Fibroblast of gingiva (primary cell): ENCODE results near the gene CFAP54.

Experiments used
- DNase-seq: peaks from one replicate; pipeline ENCODE4 v3.0.0-alpha.2; 2011; ENCODE audit warnings: low read depth

Gene CFAP54

DNA sequence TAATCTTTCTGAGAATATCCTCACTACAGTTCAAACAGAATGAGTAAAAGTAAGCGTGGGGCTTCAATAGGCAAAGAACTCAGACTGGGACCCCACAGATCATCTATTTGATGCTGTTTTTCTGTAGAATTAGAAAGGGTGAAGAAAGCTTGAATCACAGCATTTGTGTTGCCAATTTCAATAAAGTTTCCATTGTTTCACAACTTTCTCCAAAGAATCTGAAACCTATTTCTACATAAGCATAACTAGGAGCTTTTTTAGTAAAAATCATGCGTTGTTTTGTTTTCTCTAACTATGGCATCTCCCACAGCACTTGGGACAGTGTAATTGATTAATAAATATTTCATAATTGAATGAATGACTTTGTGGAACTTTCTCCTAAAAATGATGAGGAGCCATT lies 401.0 kb downstream of the CFAP54 start:
- no peak for DNase-seq

DNA sequence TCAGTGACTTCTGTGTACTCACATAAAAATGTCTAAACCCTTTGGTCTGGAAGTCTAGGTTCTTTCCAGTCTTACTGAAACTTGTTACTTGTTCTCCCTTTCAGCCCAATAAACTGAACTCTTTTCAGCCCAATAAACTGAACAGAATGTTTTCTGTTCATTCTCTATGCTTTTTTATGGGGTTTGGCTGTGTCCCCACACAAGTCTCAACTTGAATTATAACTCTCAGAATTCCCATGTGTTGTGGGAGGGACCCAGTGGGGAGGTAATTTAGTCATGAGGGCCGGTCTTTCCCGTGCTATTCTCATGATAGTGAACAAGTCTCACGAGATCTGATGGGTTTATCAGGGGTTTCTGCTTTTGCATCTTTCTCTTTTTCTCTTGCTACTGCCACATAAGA lies 402.7 kb downstream of the CFAP54 start:
- DNase-seq: no peak

DNA sequence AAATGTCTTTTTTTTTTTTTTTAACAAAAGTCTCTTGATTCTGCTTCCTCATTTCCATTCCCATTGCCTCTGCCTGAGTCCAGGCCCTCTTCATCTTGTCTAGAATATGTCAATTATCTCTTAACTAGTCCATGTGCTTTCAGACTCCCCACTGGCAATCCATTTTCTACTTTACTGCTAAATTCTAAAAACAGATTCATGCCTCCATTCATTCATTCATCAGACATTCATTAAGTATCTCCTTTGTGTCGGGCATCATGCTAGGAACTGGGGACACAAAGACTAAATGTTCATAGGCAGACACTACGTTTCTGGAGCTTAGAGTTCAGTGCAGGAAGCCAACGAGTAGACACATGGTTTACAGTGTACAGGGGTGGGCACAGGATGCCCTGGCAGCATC lies 408.0 kb downstream of the CFAP54 start:
- no peak for DNase-seq

DNA sequence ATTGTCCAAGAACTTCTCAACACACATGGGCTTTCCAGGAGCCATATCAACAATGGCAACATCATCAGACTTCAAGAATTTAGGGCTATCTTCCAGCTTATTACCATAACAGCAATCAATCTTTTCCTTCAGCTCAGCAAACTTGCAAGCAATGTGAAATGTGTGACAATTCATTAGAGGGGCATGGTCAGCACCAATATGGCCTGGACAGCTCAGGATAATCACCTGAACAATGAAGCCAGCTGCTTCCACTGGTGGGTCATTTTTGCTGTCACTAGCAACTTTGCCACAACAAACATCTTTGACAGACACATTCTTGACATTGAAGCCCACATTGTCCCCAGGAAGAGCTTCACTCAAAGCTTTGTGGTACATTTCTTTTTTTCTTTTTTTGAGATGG lies 411.8 kb downstream of the CFAP54 start:
- no peak for DNase-seq

DNA sequence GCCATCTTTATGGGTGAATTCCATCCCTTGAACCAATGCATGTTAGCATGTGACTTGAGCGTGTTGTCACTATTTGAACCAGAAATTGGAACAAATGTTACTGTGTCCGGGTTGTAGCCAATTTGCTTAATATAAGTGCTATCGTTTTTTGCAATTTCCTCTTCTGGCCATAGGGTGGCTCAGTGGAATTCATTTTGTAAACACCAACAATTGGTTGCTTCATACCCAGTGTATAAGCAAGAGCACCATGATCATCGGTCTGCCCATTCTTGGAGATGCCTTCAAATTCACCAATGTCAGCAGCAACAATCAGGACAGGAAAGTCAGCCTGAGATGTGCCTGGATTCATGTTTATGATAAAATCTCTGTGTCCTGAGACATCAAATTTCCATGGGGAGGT lies 412.7 kb downstream of the CFAP54 start:
- peak; percentile 10 for DNase-seq

DNA sequence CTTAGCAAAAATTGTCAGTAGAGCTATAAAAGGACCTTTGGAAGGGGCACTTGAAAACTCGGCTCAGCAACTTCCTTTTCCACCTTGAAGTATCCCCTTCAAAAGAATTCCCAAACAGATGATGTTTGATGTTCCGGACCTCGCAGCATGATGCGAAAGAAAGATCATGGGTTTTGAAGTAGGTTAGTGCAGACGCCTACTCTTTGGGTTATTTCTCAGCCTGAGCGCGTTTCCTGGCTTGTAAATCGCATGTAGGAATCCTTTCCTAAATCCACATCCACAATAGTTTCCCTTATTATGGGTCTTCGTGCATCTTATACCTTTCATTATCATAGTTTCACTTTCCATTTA lies 417.1 kb downstream of the CFAP54 start:
- DNase-seq: no peak

DNA sequence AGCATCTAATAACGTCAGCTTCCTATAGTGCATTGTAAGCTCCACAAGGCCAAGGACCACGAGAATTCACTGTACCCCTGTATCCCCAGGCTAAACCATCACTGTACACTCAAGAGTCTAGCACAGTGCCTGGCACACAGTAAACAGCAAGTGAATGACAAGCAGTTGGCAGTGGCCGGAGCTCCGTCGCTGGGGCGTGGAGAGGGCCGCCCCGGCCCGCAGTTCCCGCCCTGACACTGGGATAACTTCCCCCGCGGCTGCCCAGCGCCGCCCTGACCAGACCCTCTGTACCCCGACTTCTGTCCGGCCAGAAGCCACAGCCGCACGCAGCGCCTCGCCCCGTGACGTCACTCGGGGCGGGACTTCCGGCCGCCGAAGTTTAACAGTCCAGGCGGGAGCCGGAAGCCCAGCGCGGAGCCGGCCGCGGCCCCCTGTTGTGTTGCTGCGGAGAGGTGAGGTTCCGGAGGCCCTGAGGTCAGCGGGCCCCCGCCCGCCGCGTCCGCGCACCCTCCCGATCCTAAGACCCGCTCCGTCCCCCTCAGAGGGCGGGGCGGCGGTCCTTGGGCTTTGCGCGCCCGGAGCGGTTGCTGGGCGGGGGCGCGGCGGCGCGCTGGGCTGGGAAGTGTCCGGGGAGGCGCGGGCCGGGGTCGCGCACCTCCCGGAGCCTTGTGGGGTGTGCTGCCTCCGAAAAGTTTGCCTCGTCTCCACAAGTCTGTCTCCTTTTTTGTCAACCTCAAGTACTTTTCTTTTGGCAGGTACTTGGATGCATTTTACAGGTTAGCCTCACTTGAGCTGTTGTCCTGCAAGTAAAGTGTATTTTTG lies 417.7 kb downstream of the CFAP54 start, which contains the start of gene NEDD1:
TSS of gene NEDD1 (plus strand) at position 409 of the 822 bp plus-strand sequence. CDS start 2,503 bp downstream, outside the sequence.
- DNase-seq: peak; percentile 73

DNA sequence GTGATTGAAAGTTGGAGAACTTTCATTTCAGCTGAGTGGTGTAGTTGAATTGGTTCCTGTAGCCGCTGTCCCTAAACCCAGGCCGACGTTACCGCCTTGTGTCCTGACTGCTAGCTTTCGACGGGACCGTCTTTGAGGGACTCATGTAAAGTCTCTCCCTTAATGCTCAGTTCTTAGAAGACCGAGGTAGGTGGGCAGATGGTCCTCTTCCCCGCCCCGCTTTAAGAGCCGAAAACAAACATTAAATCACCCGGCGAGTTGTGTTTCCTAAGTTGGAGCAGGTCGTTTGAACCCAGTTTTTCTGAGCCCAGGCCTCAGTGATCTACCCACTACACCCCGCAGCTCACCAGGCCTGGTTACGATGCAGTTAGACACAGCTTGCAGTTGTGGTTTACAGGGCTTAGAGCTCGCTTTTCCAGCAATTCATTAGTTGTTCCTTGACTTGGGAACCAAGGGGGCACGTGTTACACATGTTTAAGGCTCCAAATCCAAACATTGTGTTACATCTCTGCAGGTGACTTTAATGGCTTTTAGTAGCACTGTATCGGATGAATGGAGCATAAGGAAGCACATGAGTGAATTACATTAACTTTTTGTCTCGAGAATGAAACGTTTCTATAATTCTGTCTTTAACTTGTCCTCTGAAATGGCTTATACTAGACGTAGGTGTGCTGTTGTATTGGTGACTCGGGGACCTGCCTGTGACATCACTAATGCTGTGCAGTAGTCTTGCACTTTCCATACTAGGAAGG lies 418.5 kb downstream of the CFAP54 start:
- DNase-seq: peak; percentile 8

DNA sequence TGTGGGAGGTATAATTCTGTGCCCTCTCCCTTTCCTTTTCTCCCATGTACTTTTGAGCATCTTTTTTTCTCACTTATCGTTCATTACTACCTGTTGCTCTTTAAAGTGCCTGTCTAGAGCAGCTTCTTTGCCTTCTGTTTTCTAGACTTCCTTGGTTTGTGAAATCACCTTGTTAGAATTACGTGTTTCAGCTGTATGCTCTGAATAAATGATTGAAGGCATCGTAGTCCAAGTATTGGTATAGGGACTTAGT lies 419.0 kb downstream of the CFAP54 start:
- DNase-seq: no peak

DNA sequence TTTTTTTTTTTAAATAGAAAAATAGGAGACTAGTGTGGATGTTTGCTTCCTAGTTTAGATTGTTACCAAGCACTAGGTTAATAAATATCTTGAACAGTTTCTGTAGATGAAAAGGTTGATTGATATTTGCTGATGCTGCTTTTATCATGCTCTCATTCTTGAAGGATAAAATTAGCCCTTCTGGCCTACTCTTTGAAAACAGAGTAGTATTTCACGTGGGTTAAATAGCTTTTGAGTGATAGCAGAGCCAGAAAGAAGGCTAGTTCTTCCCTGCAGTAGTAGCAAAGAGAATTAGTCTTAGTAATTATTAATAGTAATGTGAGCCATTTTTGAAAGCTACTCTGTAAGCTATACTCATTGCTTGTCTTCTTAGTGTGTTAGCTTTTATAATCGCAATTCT lies 422.9 kb downstream of the CFAP54 start:
- no peak for DNase-seq

DNA sequence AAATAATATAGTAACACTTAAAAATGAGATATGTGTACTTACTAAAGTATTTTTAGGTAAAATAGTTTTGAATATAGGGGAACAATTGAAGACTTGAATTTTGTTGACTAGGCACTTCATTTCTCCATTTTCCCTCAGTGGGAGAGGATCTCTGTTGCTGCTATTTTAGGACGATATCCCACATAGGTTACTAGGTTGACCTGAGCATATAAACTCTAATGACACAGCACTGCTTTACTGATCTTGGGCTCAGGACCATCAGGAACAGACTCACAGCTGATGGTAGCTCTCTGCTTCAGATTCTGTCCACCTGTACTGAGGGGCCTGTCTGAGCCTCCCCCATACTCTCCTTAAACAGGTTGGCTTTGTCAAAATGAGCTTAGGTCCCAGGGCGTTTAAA lies 423.6 kb downstream of the CFAP54 start:
- no peak for DNase-seq

DNA sequence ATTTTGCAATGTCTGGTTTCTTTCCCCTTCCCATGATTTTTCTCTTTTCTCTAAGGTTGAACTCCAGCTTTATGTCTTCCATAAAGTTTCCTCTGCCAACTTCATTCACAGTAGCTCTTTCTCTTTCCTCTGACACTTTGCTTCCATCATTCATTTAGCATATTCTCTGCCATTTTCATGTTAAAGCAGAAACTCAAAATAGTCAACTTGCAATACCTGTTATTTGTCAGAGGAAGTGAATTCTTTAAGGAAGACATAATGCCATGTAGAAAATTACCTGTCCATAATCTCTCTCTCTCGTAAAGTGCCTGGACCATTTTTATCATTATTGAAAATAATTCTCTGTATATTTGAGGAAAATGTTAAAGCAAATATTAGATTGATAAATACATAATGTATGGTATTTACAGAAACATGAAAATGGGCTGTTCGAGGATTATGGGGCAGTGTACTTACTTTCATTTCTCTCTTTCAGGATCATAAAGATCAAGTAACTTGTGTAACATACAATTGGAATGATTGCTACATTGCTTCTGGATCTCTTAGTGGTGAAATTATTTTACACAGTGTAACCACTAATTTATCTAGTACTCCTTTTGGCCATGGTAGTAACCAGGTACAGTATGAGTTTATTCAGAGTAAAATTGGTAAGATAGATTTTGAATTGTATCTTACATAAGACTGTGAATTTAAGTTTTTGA lies 430.3 kb downstream of the CFAP54 start:
- DNase-seq: no peak
